Glomerular endothelial cell (primary cell): Measurements from ENCODE around the gene UBE2G2. TPM values are rescaled to one million over a fixed set of nuclear protein-coding genes. Genes with fewer than 3 reads are reported as not detected.

ENCODE experiments used
- DNase-seq: peaks from one replicate; pipeline ENCODE4 v3.0.0-alpha.2; 2011; ENCODE audit warnings: low read depth, low spot score; ENCODE audit errors: extremely low read depth
- total RNA-seq: library from RNA; depleted of rRNA; stranded (reverse); fragments of >200 nt; gene quantifications from 2 replicates; pipeline ENCODE4 v1.2.3, GENCODE V29; 2015

The UBE2G2 gene
- total RNA-seq, 1 donor from 2014 or later: 74.9 TPM

DNA sequence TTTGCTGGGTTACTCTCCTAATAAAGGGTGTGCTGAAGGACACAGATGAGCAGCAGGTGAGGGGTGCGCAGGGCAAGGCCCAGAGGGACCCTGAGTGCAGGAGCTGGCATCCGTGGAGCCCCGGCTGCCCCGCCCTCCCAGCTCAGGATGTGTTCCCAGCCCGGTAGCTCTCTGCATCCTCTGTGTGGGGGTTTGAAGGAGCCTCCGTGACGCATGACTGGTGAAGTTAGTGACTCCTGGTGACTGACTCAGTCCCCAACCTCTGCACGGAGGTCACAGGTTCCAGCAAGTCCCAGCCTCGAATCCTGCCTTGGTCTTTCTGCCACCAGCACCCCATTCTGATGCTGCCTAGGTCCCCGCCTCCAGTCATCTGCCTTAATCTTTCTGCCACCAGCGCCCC, 68.7 kb downstream of the UBE2G2 start:
- DNase-seq: no peak

DNA sequence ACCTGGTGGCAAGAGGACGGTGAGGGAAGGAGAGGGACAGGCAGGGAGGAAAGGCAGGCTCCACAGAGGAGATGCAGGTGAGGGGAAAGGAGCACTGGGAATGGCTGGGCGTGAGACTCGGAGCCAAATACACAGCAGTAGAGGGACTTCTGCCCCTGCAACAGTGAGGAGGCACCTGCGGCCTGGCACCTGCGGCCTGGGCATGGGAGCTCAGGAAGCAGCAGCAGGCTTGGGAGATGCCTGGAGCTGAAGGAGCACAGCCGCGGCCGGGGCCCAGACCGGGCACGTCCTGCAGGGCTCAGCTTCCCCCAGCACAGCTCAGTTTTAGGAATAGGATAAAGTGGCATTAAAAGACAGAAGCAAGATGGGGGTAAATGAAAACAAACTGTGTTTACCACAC, 69.4 kb downstream of the UBE2G2 start:
- DNase-seq: no peak

DNA sequence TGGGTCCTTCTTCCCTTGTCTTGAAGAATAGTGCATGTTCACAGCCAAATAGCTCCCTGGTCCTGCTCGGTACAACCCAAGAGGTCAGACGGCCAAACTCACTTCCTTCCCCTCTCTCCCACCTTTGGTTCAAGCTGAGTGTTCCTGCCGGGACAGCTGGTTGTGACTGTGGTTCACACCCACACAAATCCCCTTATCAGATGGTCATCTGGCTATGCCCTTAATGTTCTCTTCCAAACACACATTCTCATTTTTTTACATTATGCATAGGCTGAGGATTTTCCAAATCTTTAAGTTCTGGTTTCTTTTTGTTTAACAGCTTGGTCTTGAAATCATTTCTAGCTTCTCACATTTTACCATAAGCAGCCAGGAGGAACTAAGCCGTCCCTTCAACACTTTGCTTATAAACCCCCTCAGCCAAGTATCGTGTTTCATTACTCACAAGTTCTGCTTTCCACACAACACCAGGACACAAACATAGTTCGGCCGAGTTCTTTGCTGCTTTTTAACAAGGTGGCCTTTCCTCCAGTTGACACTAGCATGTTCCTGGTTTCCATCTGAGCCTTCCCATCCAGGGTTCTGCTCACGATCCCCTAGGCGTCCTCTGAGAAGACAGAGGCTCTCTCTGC, 70.6 kb downstream of the UBE2G2 start:
- no peak for DNase-seq

DNA sequence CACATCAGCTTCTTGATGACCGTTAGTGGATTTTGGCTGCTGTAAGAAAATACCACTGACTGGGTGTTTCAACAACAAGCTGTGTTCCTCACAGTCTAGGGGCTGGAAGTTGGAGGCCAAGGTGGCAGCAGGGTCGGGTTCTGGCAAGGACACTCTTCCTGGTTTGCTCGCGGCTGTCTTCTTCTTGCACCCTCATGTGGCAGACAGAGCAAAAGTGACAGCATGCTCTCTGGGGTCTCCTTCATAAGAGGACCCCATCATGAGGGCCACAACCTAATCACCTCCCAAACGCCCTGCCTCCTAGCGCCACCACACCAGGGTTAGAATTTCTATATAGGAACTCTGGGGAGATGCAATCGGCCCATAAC, 71.6 kb downstream of the UBE2G2 start:
- DNase-seq: no peak

DNA sequence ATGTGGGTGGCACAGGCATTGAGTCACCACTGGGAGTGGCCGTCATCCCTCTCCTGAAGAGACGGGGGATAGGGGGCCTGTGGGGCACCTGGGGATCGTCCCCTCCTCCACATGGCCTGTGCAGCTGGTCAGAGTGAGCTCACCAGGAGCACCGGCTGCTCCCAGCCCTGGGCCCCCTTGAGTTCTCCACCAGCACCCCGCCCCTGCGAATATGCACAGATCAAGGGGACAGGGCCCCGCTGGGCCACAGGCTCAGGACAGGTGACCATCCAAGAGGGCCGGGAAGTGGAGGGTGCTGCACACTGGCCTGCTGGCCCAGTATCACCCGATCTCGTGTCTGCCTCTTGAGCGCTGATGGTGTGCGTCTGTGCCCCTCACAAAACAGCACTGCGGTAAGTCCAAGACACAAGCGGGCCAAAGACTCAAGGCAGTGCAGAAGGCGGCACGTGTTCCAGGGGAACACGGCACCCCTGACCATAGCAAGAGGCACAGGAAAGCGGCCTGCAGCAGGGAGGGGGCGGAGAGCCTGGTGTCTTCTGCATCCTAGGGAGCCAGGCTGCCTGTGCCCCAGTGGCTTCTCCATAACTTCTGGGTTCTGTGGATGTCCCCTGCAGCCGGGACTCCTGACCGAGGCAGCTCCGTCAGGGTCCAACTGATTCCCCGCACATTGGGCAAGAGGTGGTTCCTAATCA, 72.1 kb downstream of the UBE2G2 start:
- DNase-seq: no peak

DNA sequence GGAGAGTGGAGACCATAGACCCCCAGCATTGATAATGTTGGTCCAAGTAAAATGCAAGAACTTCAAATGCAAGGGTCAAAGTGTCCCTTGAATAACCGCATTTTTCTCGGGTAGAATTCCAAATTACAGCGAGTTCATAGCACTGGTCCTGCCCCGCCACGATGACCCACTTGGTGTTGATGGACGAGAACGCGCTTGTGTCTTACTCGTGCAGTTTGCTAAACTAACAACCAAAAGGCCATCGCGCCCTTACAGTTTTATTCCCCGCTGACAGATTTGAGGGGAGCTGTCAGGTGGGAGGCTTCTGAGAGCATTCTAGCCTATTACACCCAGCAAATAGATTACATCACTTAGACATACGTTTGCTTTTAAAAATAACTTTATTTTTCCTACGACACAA, 72.9 kb downstream of the UBE2G2 start:
- no peak for DNase-seq

DNA sequence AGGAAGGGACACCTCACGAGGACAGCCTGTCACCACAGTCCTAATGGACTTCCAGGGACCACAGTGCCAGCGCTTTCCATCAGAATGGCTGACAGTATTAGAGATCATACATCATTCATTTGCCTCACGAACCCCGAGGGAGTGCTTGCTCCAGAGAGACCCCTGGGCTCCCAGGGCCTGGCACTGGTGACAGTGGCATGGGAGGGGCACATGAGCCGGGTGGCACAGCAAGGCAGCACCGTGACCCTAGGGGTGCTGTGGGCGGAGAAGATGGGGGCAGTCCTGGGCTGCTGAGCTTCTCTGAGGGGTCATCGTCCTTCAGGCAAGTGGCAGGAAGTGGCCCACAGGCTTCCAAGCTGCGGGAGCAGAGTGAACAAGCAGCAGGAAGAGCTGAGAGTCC, 73.9 kb downstream of the UBE2G2 start:
- no peak for DNase-seq

DNA sequence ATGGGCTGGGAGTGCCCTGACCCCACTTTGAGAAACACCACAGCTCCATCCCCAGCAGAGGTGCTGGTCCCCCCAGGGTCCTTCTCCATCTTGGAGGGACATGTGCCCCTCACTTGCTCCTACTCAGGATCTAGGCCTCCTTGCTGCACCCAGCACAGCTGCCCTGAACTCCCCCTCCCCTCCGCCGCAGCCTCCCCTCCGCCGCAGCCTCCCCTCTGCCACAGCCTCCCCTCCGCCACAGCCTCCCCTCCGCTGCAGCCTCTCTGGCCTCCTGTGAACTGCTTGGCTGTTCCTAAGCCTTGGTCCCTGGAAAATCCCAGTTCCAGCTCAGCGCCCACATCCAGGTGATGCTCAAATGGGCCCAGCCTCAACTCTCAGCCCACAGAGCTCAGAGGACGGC, 74.3 kb downstream of the UBE2G2 start:
- DNase-seq: no peak

DNA sequence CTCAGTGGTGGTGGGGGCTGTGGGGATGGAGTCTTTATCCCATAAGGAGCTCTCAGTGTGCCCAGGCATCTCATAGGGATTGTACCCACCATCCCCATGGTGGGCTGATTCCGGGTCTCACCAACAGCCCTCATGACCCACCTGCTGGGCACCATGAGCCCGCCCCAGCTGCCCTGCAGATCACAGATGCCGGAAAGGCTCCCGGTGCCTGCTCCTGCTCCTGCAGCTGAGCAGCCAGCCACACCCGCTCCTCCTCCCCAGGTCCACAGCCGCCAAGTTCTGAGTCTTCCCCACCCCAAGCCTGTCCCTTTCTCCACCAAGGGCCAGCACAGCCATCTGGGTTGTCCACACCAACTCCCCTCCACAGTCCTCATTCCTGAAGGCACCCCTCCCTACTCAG, 74.8 kb downstream of the UBE2G2 start:
- no peak for DNase-seq

DNA sequence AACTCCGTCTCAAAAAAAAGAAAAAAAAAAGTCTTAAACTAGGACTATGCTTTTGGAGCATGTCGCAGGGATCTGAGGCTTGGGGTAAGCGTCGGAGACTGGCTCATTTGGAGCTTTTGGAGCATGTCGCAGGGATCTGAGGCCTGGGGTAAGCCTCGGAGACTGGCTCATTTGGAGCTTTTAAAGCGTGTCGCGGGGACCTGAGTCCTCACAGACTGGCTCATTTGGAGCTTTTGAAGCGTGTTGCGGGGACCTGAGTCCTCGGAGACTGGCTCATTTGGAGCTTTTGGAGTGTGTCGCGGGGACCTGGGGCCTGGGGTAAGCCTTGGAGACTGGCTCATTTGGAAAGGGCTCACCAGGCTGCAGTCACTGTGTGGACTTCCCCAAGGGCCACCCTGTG, 76.7 kb downstream of the UBE2G2 start:
- no peak for DNase-seq

DNA sequence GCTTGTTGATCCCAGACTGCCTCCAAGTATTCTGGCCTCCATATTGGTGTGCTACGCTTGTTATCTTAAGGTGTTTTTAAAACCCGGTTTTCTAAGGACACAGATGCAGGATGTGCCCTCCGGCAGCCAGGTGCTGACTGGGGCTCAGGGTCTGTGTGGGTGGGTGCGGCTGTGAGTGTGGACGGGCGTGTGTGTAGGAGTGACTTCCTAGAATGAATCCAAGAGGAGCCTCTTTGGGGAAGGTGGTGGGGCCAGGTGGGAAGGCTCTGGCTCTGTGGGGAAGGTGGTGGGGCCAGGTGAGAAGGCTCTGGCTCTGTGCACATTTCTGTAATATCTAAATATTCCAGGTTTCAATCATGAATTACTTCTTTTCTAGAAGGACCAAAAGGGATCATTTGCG, 77.4 kb downstream of the UBE2G2 start:
- DNase-seq: no peak

DNA sequence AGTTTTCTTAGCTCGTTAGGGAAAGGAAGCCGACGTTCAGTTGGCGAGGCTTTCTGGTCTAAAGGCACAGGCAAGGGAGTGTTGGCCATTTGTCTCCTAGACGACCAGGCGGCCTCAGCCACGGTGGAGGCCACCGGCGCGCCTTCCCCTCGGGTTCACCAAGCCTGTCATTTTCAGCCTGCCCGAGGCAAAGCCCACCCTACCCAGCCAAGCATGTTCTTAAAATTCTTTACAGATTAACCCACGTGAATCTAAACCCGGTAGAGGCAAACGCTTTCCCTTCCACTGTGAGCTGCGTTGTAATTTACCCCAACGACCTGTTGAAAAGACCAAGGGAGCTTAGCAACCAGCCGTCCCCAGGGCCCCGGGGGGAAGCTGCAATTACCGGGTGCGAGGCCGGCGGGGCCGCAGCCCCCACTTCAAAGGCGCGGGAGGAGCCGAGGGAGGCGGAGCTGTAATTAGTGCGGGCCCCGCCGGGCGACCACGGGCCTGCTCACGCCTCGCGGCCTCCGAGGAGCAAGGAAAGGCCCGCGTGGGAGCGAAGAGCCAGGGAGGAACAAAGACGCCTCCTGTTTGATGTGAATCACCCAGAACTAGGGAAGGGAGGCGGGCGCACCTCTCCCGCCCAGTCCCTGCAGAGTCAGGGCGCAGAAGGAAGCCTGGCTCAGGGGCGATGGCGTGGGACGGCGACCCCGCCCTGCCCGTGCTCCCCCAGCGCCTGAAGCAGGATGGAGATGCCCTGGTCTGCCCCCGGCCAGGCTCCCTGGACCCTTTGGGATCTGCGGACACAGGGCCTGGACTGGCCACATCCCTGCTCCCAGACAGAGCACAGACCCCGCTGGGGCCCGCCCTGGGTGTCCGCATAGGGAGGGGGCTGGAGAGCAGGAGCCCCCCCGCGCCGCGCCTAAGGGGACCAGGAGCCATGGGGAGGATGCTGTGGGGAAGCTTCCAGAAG, 78.2 kb downstream of the UBE2G2 start:
- no peak for DNase-seq

DNA sequence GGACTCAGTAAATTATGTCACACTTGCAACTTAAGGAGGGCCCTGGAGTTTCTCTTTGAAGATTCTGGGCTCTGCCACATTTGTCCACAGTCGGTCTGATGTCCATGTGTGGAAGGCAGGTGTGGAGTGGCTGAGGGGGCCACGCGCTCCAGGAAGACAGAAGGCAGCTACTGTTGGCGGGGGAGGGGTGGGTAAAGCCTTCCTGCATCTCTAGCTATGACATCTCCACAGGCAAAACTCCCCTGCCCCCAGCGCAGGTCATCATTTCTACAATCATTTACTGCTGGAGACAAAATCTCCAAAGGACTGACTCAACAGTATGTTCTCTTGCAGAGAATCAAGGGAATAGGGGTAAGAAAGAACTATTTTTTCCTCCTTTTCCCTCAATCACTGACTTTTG, 78.9 kb downstream of the UBE2G2 start:
- no peak for DNase-seq

DNA sequence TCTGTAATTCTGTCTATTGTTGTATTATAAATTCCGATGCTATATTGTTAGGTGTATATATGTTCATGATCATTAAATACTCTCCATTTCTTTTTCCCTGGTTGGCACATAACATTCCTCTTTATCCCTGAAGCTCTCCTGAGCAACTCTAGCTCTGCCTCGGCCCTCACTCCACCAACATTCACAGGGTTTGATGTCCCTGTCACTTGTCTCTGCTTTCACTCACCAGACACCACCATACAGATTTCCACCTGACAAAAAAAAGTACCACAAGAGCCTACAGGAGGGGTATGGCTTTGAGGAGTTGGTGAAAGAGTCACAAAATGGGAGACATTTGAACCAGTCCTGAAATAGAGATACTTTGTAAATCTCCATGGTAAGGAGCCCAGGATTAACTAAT, 81.5 kb downstream of the UBE2G2 start:
- no peak for DNase-seq

Other genes with a start within 250 kb of the UBE2G2 start
- gene KRTAP10-3, start 243.0 kb downstream of the UBE2G2 start, total RNA-seq: not detected in 2 replicates
- not detected in 2 replicates for gene KRTAP10-4, start 228.1 kb downstream of the UBE2G2 start, total RNA-seq
- not detected in 2 replicates for gene KRTAP10-5, start 221.2 kb downstream of the UBE2G2 start, total RNA-seq
- not detected in 2 replicates for gene KRTAP10-6, start 209.3 kb downstream of the UBE2G2 start, total RNA-seq
- not detected in 2 replicates for gene KRTAP10-7, start 201.2 kb downstream of the UBE2G2 start, total RNA-seq
- not detected in 2 replicates for gene KRTAP10-8, start 189.7 kb downstream of the UBE2G2 start, total RNA-seq
- not detected in 2 replicates for gene KRTAP10-9, start 174.7 kb downstream of the UBE2G2 start, total RNA-seq
- gene KRTAP10-10, start 164.5 kb downstream of the UBE2G2 start, total RNA-seq: not detected in 2 replicates
- gene KRTAP10-11, start 155.4 kb downstream of the UBE2G2 start, total RNA-seq: not detected in 2 replicates
- gene KRTAP12-4, start 147.2 kb downstream of the UBE2G2 start, total RNA-seq: not detected in 2 replicates
- gene KRTAP12-3, start 143.9 kb downstream of the UBE2G2 start, total RNA-seq: not detected in 2 replicates
- gene KRTAP12-2, start 134.9 kb downstream of the UBE2G2 start, total RNA-seq: not detected in 2 replicates
- not detected in 2 replicates for gene KRTAP12-1, start 119.7 kb downstream of the UBE2G2 start, total RNA-seq
- gene KRTAP10-12, start 104.6 kb downstream of the UBE2G2 start, total RNA-seq: not detected in 2 replicates
- gene TSPEAR, start 90.2 kb downstream of the UBE2G2 start, total RNA-seq: 0.12 TPM in 1 of 2 replicates, not detected in the other
- gene SUMO3, start 16.2 kb upstream of the UBE2G2 start, total RNA-seq: 59.8 and 79.2 TPM in 2 replicates
- gene PTTG1IP, start 71.9 kb upstream of the UBE2G2 start, total RNA-seq: 464 and 500 TPM in 2 replicates
- gene ITGB2, start 119.1 kb upstream of the UBE2G2 start, total RNA-seq: 0.93 TPM in 1 of 2 replicates, not detected in the other
- 22.7 and 26.5 TPM in 2 replicates for gene SLX9, start 138.2 kb upstream of the UBE2G2 start, total RNA-seq